GM18511 (cell line): ENCODE measurements around the gene EXOSC10.
"Not testable (repeated sequence)": the region's sequence is repeated elsewhere in the genome, so short reads cannot be mapped to it uniquely, and the experiment has no call there.

Source experiments
- ATAC-seq: cut with Tn5 transposase; IDR thresholded peaks from one replicate; pipeline ENCODE4 v1.9.1; 2021; ENCODE audit warnings: mild to moderate bottlenecking, moderate library complexity; ENCODE audit not compliant: unreplicated experiment

EXOSC10 gene

GRCh38 chr1:11045428-11046269 lies 54.0 kb downstream of the EXOSC10 start:
- ATAC-seq: no peak

DNA sequence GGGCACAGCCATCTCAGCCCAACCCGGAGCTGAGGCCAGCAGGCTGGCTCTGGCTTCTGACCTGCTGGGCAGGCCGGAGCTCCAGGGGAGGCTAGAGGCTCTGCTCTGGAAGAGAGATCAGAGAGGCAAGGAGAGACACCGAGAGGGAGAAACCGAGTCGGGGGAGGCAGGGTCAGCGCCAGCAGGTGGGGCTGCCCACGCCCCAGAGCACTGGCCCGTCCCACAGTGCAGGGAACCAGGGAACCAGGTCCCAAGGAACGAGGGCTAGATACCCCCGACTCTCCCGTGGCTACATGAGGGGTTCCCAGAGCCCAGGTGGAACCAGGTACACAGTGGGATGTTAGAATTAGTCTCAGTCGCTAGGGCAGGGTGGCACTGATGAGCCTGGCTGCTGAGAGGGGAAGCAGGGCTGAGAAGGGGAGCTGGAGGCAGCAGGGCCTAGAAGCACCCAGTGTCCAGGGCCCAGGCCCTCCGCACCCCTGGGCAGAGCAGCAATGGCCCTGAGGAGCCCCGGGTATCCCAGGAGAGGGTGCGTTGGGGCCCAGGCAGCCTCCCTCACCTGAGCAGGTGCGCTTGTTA lies 54.7 kb downstream of the EXOSC10 start:
- ATAC-seq: no peak

GRCh38 chr1:11044086-11044848 lies 55.4 kb downstream of the EXOSC10 start:
- no peak for ATAC-seq

- ATAC-seq: no peak
These were observed 56.4 kb downstream of the EXOSC10 start for GRCh38 chr1:11042995-11043874.

DNA sequence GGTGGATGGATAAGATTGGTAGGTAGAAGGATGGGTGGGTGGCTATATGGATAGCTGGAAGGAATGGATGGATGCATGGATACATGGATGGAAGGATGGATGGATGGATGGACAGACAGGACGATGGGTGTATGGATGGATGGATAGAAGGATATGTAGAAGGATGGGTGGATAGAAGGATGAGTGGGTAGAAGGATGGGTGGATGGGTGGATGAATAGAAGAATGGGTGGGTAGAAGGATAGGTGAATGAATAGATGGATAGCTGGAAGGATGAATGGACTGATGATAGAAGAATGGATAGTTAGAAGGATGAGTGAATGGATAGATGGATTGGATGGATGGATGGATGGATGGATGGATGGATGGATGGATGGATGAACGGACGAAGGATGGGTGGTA lies 57.6 kb downstream of the EXOSC10 start:
- ATAC-seq: no peak

- no peak for ATAC-seq
These were observed 58.6 kb downstream of the EXOSC10 start for GRCh38 chr1:11041048-11041447.

DNA sequence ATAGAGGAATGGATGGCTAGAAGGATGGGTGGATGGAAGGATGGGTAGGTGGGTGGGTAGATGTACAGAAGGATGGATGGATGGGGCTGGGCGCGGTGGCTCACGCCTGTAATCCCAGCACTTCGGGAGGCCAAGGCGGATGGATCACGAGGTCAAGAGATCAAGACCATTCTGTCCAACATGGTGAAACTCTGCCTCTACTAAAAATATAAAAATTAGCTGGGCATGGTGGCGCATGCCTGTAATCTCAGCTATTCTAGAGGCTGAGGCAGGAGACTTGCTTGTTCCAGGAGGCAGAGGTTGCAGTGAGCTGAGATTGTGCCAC lies 59.6 kb downstream of the EXOSC10 start:
- ATAC-seq: not testable (repeated sequence)

DNA sequence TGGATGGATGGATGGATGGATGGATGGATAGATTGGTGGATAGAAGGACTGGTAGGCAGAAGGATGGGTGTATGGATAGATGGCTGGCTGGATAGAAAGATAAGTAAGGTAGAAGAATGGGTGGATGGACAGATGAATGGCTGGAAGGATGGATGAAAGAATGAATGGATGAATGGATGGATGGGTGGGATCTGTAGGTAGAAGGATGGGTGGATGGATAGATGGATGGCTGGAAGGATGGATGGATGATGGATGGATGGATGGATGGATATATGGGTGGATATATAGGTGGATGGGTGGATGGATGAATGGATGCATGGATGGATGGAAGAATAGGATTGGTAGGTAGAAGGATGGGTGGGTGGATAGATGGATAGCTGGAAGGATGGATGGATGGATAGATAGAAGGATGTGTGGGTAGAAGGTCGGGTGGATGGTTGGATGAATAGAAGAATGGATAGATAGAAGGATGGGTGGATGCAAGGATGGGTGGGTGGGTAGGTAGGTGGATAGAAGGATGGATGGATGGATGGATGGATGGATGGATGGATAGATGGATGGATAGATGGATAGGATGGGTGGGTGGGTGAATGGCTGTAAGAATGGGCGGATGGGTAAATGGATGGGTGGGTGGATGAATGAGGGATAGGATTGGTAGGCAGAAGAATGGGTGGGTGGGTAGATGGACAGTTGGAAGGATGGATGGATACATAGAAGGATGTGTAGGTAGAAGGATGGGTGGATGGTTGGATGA lies 60.1 kb downstream of the EXOSC10 start:
- no peak for ATAC-seq

DNA sequence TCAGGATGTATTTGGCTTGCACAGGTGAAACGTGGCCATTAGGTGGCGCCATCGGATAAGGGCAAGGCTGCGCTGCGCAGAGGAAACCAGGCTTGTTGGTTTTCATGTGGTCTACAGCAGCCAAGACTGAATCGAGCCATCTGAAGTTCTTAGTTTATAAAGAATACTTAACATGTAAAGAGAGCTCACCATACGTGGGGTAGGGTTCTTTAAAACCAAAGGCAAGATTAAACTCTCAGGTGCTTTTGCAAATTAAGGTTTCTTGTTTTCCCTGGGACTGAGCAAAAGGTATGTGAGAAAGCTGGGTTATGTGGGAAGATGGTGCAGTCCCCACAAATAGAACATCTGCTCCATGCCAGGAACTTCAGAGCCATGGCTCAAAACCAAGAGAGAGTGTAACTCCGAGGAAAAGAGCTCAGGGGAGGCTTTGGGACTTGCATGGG lies 61.9 kb downstream of the EXOSC10 start:
- ATAC-seq: no peak

GRCh38 chr1:11037019-11037739 lies 62.5 kb downstream of the EXOSC10 start:
- not testable (repeated sequence) for ATAC-seq

GRCh38 chr1:11031624-11032262 lies 67.9 kb downstream of the EXOSC10 start:
- no peak for ATAC-seq

GRCh38 chr1:11030865-11031264 lies 68.8 kb downstream of the EXOSC10 start:
- no peak for ATAC-seq

GRCh38 chr1:11028018-11028417 lies 71.7 kb downstream of the EXOSC10 start:
- ATAC-seq: no peak

DNA sequence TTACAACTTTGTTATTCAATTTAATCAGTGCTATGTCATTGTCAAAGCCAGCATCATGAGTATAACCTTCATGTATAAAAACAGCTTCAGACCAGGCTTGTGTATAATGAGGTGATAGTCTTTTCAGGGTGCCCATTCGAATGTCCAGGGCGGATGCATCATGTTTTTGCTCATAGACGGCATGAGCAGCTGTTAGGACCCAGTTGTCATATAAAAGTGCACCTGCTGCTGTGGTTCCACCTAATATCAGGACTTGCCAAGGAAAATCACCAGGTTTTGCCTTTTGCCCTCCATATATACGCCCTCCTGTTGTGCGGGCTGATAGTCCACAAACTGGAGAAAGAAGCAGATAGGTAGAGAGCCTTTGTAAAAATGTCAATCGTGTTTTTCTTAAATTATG lies 72.4 kb downstream of the EXOSC10 start:
- no peak for ATAC-seq

- no peak for ATAC-seq
These were observed 72.8 kb downstream of the EXOSC10 start for GRCh38 chr1:11026903-11027302.

DNA sequence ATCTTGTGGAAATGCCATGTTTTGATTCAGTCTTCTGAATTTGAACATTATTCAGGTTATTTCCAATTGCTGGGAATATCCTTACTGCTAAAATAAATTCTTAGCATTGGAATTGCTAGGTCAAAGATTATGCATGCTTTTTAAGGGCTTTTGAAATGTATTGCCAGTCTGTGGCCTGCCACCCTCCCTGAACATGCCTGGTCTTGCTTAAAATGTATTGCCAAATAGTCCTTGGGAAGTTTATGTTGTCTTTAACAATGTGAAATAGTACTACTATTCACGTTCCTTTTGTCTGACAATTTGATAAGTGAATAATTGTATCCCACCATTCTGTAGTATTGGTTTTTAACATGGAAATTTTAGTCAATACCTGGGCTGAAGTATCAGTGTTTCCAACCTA lies 73.6 kb downstream of the EXOSC10 start:
- no peak for ATAC-seq

- ATAC-seq: no peak
These were observed 74.1 kb downstream of the EXOSC10 start for GRCh38 chr1:11025618-11026017.

DNA sequence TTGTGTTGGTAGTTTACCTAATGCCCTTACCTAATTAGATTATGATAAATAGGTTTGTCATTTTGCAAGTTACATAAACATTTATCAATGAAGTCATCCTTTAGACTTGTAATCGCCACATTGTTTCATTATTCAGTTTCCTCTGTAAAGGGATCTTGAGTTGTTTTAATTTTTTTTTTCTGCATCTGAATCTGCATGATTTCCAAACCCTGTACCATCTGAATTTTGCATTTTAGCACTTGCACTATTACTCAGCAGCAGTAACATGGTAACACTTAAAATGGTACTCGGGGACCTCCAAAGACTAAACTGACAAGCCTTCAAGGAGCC lies 74.8 kb downstream of the EXOSC10 start:
- ATAC-seq: no peak

GRCh38 chr1:11024154-11024873 lies 75.4 kb downstream of the EXOSC10 start:
- no peak for ATAC-seq
